Kidney capillary endothelial cell (primary cell): ENCODE measurements around the gene ATF5.

Experiments
- DNase-seq: peaks from one replicate; pipeline ENCODE4 v3.0.0-alpha.2; 2018; ENCODE audit warnings: low spot score

Gene ATF5

DNA sequence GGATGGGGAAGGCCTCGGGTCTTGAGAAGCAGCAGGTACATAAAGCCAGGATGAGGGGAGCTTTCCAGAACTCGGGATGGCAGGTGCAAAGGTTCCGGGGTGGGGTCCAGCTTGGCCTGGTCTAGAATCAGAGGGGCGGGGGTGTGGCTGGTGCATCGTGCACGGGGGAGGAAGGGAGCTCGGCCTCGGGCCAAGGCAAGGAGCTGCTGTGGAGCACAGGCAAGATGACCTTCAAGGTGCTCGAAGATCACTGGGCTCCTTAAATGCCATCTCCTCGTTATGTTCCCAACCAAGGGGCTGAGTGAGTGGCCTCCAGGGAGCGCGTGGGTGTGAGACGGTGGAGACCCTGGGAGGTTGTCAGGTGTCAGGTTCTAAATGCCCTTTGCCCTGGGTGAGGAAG, 48.1 kb downstream of the ATF5 start:
- no peak for DNase-seq

DNA sequence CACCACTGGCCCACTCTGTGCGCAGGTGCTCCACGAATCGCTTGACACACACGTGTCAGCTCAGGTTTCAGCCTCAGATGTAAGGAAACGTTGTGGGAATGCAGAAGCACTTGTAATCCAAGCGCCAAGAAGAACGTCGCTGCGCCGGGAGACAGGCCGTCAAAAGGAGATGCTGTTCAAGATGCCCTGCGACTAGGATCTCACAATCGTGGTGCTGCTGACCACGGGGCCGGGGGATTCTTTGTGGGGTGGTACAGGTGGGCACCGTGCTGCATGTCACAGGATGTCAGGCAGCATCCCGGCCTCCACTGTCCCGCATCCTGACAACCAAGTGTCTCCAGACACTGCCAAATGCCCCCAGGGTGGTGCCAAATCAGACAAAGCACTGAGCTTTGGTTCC, 48.9 kb downstream of the ATF5 start:
- DNase-seq = no peak

DNA sequence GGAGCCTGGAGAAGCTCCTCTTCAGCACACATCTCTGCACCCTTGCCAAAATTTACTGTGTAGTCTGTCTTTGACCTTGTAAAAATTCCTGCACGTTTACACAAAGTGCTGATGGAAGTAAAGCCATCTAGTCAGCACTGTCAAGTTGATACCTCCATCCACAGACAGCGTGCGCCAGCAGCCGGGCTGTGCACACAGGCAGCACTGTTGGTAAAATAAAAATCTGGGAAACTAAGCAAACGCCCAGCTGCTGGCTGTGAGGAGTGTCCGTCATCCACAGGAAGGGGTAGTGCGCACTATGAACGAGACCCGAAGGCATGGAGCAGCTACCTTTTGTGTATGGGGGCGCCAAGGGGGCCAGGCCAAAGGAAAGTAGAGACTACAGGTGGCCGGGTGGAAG, 49.3 kb downstream of the ATF5 start:
- DNase-seq = no peak

DNA sequence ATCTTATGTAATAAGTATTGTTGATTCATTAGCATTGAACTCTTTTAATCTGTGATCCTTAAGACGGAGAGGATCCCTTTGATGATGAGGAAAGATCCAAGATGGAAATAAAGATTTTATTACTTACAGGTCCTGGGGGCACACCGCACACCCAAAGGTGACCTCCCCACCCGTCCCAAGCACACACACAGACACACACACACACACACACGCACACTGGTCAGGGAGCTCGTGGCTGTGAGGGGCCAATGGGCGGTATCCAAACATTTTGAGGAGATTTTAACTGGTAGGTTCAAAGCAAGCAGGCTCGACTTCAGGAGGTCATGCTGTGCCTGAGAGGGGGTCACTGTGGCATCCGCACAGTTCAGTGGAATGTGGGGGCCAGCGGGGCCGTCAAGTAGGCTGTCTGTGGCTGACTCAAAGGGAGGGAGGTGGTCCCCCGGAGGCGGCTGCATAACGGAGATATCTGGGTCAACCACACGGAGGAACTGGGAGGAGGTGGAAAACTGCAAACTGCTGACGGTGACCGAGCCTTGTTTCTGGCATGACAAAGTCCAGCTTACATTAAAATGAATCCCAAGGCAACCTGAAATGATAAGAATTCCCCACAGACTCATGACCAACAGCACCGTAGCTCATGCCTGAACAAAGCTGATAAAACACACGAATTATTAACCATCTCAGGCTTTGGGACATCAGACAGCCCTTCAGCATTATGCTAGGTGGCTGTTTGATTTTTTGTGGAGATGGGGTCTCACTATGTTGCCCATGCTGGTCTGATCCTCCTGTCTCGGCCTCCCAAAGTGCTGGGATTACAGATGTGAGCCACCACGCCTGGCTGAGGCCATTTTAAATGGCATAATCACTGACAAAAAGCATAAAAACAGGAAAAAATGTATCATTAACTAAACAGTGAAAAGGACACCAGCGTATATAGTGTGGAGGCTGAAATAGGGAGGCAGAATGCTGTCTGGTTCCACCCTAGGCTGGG, 52.9 kb downstream of the ATF5 start:
- no peak for DNase-seq
